Subcutaneous adipose tissue (tissue), 4 donors: Measurements from ENCODE around the gene ARHGAP45. TPM values are rescaled to one million over a fixed set of nuclear protein-coding genes. Genes with fewer than 3 reads are reported as not detected.

Source experiments
- total RNA-seq, 4 donors: library from RNA; depleted of rRNA; stranded (reverse); fragments of >200 nt; gene quantifications; one replicate each; pipeline ENCODE4 v1.1.0, GENCODE V29; 2016
- TF ChIP-seq, protein P1 (sequence below): fragments of 450-650 bp; IDR thresholded peaks from one replicate; pipeline ENCODE4 v1.5.1; 2016; ENCODE audit warnings: low read depth, mild to moderate bottlenecking, control low read depth, antibody characterized with exemption, moderate library complexity

ARHGAP45 gene
- total RNA-seq, 4 donors from 2014 or later, result 31.3 to 52.5 (median 44.0) TPM

- TF ChIP-seq, protein P1, sequence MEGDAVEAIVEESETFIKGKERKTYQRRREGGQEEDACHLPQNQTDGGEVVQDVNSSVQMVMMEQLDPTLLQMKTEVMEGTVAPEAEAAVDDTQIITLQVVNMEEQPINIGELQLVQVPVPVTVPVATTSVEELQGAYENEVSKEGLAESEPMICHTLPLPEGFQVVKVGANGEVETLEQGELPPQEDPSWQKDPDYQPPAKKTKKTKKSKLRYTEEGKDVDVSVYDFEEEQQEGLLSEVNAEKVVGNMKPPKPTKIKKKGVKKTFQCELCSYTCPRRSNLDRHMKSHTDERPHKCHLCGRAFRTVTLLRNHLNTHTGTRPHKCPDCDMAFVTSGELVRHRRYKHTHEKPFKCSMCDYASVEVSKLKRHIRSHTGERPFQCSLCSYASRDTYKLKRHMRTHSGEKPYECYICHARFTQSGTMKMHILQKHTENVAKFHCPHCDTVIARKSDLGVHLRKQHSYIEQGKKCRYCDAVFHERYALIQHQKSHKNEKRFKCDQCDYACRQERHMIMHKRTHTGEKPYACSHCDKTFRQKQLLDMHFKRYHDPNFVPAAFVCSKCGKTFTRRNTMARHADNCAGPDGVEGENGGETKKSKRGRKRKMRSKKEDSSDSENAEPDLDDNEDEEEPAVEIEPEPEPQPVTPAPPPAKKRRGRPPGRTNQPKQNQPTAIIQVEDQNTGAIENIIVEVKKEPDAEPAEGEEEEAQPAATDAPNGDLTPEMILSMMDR, result no peak
Observed at GRCh38 chr19:1105008-1105872, 38.3 kb downstream of the ARHGAP45 start.

DNA sequence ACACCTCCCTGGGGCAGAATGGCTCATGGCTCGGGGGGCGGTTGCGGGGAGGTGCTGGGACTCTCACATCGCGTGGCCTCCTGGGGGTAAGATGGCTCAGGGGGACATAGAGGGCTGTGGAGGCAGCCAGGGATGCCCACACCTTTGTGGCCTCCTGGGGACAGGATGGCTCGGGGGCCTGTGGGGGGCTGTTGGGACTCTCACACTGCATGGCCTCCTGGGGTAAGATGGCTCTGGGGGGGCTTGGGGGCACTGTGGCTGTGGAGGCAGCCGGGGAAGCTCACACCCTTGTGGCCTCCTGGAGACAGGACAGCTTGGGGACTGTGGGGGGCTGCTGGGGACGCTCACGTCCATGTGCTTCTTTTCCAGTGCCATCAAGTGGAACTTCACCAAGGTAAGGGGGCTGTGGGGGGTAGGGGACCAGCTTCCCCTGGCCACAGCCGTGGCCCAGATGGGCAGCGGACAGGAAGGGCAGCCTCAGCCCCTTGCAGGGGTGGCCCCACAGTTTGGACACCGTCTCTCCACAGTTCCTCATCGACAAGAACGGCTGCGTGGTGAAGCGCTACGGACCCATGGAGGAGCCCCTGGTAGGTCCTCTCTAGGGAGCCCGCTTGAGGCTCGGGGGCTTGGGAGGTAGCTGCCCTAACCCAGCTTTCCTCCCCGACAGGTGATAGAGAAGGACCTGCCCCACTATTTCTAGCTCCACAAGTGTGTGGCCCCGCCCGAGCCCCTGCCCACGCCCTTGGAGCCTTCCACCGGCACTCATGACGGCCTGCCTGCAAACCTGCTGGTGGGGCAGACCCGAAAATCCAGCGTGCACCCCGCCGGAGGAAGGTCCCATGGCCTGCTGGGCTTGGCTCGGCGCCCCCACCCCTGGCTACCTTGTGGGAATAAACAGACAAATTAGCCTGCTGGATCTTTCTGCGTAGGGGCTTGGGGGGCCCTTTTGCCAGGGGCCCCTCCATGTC, 39.2 kb downstream of the ARHGAP45 start:
- TF ChIP-seq, protein P1, result no peak

- TF ChIP-seq, protein P1, result no peak
Observed at GRCh38 chr19:1106841-1107660, 40.1 kb downstream of the ARHGAP45 start.

DNA sequence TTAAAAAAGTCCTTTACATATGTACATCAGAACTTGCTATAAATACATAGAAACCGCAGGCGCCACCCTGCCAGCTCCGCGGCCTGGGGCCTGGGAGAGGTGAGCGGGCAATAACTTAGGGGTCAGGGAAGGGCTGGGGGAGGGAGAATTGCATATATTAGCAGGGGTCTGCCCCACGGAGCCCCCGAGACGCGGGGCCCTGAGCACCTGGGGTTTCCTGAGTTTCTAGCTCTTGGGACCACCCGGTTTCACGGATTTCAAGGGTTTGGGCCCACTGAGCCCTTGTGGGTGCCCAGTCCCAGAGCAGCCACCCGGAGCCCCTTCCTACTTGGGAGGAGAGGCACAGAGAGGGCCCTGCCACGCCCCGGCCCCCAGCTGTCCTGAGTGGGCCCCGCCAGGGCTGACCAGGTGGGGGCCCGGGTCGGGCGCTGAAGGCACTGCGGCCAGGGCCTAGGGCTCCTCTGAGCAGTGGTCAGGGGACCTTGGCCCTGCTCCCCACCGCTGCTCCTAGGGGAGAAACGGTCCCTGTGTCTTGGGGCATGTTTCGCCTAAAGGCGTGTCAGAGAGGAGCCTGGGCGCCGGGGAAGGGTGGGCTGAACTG, 40.8 kb downstream of the ARHGAP45 start:
- TF ChIP-seq, protein P1, result no peak

- TF ChIP-seq, protein P1, result no peak
Observed at GRCh38 chr19:1108291-1109031, 41.5 kb downstream of the ARHGAP45 start.

GRCh38 chr19:1109032-1109551, 42.1 kb downstream of the ARHGAP45 start:
- TF ChIP-seq, protein P1, result no peak
